ENCODE measurements around the gene ERI3.
A peak's percentile ranks its signal among the peaks of the same experiment; 100 is the strongest.

DNA sequence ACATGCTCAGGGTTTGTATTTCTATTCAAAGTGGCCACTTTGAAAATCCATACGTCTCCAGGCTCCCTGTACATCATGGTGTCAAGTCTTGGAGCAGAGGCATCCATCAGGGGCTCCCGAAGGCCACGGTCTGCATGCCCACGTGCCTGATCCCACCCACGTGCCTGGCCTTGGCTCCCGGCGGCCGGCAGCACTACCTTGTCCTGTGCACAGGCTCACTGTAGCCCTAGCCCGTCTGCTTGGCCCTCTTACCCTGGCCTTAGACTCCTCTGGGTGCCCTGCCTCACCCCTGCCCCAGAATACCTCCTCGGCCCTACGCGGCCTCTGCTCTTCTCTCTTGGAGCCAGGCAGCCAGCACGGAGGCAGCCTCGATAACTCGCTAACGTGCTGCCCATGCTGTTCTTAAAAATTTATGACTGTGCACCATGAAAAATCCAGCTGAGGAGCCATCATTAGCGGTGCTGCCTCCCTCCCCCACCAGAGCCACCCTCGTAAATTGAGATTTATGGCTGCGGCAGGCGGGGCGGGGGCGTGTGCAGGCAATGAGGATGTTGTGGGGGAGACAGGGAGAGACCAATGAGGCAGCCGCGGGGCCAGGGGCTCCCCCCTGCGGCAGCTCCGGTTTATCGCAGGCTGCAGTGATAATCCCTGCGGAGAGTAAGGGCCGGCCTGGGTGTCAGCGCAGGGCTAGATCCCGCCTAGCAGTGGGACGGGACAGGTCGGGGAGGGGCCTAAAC lies 117.2 kb downstream of the ERI3 start:
- TF ChIP-seq, protein P1, sequence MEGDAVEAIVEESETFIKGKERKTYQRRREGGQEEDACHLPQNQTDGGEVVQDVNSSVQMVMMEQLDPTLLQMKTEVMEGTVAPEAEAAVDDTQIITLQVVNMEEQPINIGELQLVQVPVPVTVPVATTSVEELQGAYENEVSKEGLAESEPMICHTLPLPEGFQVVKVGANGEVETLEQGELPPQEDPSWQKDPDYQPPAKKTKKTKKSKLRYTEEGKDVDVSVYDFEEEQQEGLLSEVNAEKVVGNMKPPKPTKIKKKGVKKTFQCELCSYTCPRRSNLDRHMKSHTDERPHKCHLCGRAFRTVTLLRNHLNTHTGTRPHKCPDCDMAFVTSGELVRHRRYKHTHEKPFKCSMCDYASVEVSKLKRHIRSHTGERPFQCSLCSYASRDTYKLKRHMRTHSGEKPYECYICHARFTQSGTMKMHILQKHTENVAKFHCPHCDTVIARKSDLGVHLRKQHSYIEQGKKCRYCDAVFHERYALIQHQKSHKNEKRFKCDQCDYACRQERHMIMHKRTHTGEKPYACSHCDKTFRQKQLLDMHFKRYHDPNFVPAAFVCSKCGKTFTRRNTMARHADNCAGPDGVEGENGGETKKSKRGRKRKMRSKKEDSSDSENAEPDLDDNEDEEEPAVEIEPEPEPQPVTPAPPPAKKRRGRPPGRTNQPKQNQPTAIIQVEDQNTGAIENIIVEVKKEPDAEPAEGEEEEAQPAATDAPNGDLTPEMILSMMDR (IDR thresholded peaks at IDR 0.05), result peak; percentile 17 to 62 (median 48)
- no peak for TF ChIP-seq POLR2A (IDR thresholded peaks at IDR 0.05)

Data from vagina (tissue), 2 donors.